GM18505 (cell line): ENCODE data around the gene RPAP3.
"Not testable (repeated sequence)": the region's sequence is repeated elsewhere in the genome, so short reads cannot be mapped to it uniquely, and the experiment has no call there.

Source experiments
- ATAC-seq: cut with Tn5 transposase; IDR thresholded peaks from one replicate; pipeline ENCODE4 v1.9.1; 2021; ENCODE audit not compliant: unreplicated experiment
- POLR2A ChIP-seq: IDR thresholded peaks from 4 replicates; pipeline ENCODE4 v1.6.1; 2011; ENCODE audit warnings: borderline replicate concordance; ENCODE audit not compliant: insufficient read depth, insufficient read length; ENCODE audit errors: extremely low read depth

The RPAP3 gene

GRCh38 chr12:47707905-47708543 is 2.2 kb upstream of the RPAP3 start:
- ATAC-seq, result no peak

GRCh38 chr12:47707355-47707754 is 1.5 kb upstream of the RPAP3 start:
- no peak for TF ChIP-seq POLR2A
- ATAC-seq, result no peak

More at GRCh38 chr12:47707905-47708543, 2.2 kb upstream of the RPAP3 start:
- TF ChIP-seq POLR2A, result no peak

GRCh38 chr12:47705229-47705565 is 633 bp downstream of the RPAP3 start:
- no peak for ATAC-seq

GRCh38 chr12:47704719-47705118 is 1.1 kb downstream of the RPAP3 start:
- no peak for ATAC-seq
- TF ChIP-seq POLR2A, result no peak

More at GRCh38 chr12:47705229-47705565, 633 bp downstream of the RPAP3 start:
- TF ChIP-seq POLR2A, result no peak

- no peak for TF ChIP-seq POLR2A
- ATAC-seq, result no peak
Measured at GRCh38 chr12:47700263-47700662, 5.6 kb downstream of the RPAP3 start.

GRCh38 chr12:47698631-47699030 is 7.2 kb downstream of the RPAP3 start:
- no peak for ATAC-seq
- TF ChIP-seq POLR2A, result no peak

- TF ChIP-seq POLR2A, result no peak
- ATAC-seq, result no peak
Measured at GRCh38 chr12:47698055-47698454, 7.8 kb downstream of the RPAP3 start.

GRCh38 chr12:47689215-47689614 is 16.6 kb downstream of the RPAP3 start:
- no peak for ATAC-seq
- TF ChIP-seq POLR2A, result no peak

- ATAC-seq, result no peak
- no peak for TF ChIP-seq POLR2A
Measured at GRCh38 chr12:47687636-47688035, 18.2 kb downstream of the RPAP3 start.

- TF ChIP-seq POLR2A, result no peak
- ATAC-seq, result no peak
Measured at GRCh38 chr12:47686645-47687240, 19.1 kb downstream of the RPAP3 start.

- ATAC-seq, result no peak
- no peak for TF ChIP-seq POLR2A
Measured at GRCh38 chr12:47679785-47680184, 26.0 kb downstream of the RPAP3 start.

- no peak for ATAC-seq
- TF ChIP-seq POLR2A, result no peak
Measured at GRCh38 chr12:47672068-47672467, 33.8 kb downstream of the RPAP3 start.

- ATAC-seq, result not testable (repeated sequence)
Measured at GRCh38 chr12:47667935-47668334, 37.9 kb downstream of the RPAP3 start.

GRCh38 chr12:47652521-47653234 is 53.2 kb downstream of the RPAP3 start:
- no peak for ATAC-seq
- TF ChIP-seq POLR2A, result no peak
